ENCODE measurements around the gene RAB11FIP5.

RAB11FIP5 gene, protein sequence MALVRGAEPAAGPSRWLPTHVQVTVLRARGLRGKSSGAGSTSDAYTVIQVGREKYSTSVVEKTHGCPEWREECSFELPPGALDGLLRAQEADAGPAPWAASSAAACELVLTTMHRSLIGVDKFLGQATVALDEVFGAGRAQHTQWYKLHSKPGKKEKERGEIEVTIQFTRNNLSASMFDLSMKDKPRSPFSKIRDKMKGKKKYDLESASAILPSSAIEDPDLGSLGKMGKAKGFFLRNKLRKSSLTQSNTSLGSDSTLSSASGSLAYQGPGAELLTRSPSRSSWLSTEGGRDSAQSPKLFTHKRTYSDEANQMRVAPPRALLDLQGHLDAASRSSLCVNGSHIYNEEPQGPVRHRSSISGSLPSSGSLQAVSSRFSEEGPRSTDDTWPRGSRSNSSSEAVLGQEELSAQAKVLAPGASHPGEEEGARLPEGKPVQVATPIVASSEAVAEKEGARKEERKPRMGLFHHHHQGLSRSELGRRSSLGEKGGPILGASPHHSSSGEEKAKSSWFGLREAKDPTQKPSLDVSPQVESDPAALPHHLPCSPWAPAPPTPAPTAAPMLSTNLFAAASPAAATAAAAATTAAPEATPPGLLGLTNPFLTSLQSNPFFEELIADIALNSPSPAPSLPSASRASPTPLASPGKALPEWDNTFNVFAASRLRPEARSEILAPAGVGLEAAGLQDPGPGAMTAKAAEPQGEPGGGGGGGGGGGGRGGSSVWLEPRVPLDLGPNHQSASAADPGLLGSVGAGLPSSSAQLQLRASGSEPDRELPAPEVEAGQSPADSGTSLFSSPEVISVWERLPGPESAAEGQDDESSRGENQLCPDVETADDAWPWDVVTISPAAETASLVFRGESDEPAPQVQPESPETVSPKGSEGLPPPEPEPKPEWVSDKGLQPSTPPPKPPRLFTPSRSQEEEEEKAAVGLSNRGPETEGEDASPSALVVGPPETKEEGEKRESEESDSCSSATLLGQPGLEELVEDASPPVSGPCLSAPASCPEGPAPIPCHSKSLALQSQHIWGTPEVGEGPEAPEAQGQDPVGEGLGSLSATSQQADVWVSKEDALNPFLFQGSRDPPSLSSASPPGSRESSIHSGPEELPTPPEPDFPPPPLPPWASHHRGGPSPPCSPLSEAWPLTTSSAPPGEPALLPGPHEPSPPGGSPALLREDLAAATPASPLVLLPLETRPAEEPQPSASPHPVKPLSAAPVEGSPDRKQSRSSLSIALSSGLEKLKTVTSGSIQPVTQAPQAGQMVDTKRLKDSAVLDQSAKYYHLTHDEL (N-terminal part only)

DNA sequence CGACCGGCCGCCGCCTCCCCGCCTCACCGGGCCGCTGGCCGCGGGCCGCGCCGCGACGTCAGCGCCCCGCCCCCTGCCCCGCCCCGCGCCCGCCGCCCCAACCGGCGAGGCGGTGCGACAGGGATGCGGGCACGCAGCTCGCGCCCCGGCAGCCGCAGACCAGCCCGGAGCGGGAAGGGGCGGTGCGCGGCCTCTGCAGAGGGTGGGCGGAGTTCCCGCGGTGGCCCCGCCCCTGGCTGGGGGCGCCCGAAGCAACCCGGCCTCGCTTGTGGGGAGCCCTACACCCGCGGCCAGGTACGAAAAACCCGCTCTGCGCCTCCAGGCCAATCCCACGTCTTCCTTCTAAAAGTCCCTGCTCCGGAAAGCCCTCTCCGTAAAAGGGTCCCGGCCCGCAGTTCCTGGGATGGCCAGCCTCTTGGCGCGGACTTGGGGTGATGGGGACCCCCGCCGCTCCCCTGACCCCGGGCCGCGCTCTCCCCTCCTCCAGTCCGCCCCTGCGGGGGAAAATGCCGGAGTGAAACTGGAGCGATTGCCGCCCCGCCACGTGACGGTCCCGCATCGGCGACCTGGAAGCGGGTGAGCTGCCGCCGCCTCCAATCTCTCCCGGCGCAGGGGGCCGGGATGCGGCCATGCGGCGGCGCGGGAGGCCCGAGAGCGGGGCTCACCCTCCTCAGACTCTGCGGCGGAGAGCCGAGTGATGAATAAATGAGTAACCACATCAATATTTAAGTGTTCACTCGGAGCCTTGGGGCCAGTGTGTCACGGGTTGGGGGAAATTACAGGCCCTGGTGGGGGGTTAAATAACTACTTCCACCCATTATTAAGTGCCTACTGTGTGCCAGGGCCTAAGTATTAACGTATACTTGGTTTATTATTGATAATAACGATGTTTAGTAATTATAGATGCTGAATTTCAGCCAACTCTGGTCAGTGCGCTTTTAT, at the start of gene RAB11FIP5:
Gene RAB11FIP5 (minus strand): TSS at position 36 of the 942 bp plus-strand sequence. CDS start 171 bp downstream, outside the sequence.
- intact Hi-C loops (cut with micrococcal nuclease): no loop called here
- Mint-ChIP-seq H3K27ac (no peak within 1 kb of the TSS), H3K36me3 (ENCODE audit: low read depth) (no peaks in the 10 kb centered on the region), H3K9me3 (no peaks in the 10 kb centered on the region), H3K4me1 (ENCODE audit: low read depth) (peaks cover 18% of the 10 kb centered on the region), H3K4me3 (peak within 1 kb of the TSS; percentile 59), H3K27me3 (peaks cover 68% of the 10 kb centered on the region)

DNA sequence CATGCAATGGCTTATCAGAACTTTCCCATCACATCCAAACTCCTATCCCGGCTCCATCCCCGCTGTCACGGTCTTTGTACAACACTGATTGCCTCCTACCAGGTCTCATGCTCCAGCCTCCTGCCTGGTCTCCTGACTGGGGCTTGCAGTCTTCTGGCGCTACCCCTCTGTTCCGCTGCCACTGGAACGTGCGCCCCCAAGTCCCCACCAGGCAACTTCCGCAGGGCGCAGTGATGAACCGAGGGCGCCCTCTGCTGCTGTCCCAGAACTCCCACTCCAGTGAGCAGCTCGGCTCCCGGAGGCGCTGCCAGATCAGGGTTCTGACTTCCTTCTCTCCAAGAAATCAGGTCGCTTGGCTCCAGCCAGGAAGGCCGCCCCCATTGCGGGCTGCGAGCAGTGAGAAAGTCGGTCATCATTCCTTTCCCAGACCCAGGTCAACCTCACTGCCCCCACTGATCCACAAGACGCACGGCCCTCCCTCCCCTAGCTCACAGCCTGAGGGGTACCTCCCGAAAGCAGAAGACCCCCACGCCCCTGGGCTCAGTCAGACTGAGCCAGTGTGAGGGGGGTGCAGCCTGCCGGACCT, 43.9 kb upstream of the RAB11FIP5 start:
- intact Hi-C loops (cut with micrococcal nuclease): no loop called here
- peaks cover 6% of the 10 kb centered on the region for H3K4me1 Mint-ChIP-seq (ENCODE audit: low read depth)
- no peaks in the 10 kb centered on the region for H3K36me3 Mint-ChIP-seq (ENCODE audit: low read depth)
- peaks cover 7% of the 10 kb centered on the region for H3K9me3 Mint-ChIP-seq
- no peak overlapping the region for H3K4me3 Mint-ChIP-seq
- no peak overlapping the region for H3K27ac Mint-ChIP-seq
- peaks cover 46% of the 10 kb centered on the region for H3K27me3 Mint-ChIP-seq

DNA sequence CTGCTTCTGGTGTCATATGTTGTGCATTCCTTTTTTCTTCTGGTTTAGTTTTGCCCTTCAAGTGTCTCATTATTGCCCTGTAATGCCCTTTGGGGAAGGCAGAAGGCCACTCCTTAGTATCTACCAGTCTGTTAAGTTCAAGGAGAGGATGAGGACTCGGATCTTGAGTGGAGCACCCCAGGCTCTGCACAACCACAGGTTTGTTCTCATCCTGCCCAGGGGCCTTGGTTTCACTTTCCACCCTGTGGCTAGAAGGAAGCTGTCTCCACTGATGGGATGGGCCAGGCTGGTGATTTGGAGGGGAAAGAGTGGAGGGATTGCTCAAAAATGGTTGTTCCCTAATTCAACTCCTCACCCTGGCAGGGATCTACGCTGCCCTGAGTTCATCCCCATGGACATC, 30.2 kb upstream of the RAB11FIP5 start:
- Mint-ChIP-seq H3K27me3 (peaks cover 15% of the 10 kb centered on the region), H3K4me3 (no peak overlapping the region), H3K36me3 (ENCODE audit: low read depth) (no peaks in the 10 kb centered on the region), H3K9me3 (no peaks in the 10 kb centered on the region), H3K4me1 (ENCODE audit: low read depth) (peaks cover 5% of the 10 kb centered on the region), H3K27ac (no peak overlapping the region)
- intact Hi-C loops (cut with micrococcal nuclease): no loop called here

DNA sequence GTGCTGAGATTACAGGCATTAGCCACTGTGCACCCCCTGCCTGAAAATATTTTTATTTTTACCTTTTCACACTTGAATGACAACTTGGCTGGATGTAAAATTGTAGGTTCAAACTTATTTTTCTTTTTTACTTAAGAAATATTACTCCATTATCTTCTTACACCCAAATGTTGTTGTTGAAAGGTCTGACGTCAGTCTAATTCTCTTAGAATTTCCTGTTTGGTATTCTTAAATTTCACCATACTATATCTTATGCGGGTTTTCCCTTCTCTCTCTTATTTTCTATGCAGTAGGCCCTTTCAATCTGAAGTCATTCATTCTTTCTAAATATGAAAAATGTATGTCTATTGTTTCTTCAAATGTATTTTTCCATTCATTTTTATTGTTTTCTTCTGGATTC, 29.1 kb upstream of the RAB11FIP5 start:
- H3K27me3 Mint-ChIP-seq: peaks cover 16% of the 10 kb centered on the region
- intact Hi-C loops (cut with micrococcal nuclease): no loop called here
- no peaks in the 10 kb centered on the region for H3K9me3 Mint-ChIP-seq
- H3K4me3 Mint-ChIP-seq: no peak overlapping the region
- H3K36me3 Mint-ChIP-seq (ENCODE audit: low read depth): no peaks in the 10 kb centered on the region
- H3K4me1 Mint-ChIP-seq (ENCODE audit: low read depth): peaks cover 5% of the 10 kb centered on the region
- H3K27ac Mint-ChIP-seq: no peak overlapping the region

DNA sequence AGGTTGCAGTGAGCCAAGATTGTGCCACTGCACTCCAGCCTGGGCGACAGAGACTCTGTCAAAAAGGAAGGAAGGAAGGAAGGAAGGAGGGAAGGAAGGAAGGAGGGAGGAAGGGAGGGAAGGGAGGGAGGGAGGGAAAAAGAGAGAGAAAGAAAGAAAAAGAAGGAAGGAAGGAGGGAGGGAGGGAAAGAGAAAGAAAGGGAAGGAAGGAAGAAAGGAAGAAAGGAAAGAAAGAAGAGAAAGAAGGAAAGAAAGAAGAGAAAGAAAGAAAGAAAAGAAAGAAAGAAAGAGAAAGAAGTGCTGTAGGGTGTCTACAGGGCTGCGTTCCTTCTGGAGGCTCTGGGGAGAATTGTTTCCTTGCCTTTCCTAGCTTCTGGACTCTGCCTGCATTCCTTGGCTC, 22.5 kb upstream of the RAB11FIP5 start:
- no peak overlapping the region for H3K27ac Mint-ChIP-seq
- no peaks in the 10 kb centered on the region for H3K9me3 Mint-ChIP-seq
- H3K4me3 Mint-ChIP-seq: no peak overlapping the region
- H3K4me1 Mint-ChIP-seq (ENCODE audit: low read depth): peaks cover 12% of the 10 kb centered on the region
- intact Hi-C loops (cut with micrococcal nuclease): no loop called here
- H3K36me3 Mint-ChIP-seq (ENCODE audit: low read depth): no peaks in the 10 kb centered on the region
- peaks cover 19% of the 10 kb centered on the region for H3K27me3 Mint-ChIP-seq

DNA sequence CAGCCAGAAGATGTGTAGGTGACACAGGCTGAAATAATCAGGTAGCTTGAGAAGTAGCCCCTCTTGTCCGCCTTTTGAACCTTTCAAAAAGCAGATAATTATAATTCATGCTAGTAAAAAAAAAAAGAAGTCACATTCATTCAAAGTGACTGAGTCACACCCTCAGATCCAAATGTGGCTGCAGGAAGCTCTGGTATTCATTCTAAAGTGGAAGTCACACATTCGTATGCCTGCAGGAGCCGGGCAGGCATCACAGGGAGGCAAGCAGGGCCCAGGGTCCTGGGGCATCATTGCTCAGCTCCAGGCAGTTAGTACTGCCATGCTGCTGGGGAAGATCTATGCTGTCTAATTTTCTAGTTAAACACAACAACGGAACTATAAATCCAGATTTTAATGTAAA, 21.7 kb upstream of the RAB11FIP5 start:
- Mint-ChIP-seq H3K4me1 (ENCODE audit: low read depth) (peaks cover 12% of the 10 kb centered on the region), H3K36me3 (ENCODE audit: low read depth) (no peaks in the 10 kb centered on the region), H3K4me3 (no peak overlapping the region), H3K27me3 (peaks cover 20% of the 10 kb centered on the region), H3K27ac (no peak overlapping the region), H3K9me3 (no peaks in the 10 kb centered on the region)
- intact Hi-C loops (cut with micrococcal nuclease): no loop called here

DNA sequence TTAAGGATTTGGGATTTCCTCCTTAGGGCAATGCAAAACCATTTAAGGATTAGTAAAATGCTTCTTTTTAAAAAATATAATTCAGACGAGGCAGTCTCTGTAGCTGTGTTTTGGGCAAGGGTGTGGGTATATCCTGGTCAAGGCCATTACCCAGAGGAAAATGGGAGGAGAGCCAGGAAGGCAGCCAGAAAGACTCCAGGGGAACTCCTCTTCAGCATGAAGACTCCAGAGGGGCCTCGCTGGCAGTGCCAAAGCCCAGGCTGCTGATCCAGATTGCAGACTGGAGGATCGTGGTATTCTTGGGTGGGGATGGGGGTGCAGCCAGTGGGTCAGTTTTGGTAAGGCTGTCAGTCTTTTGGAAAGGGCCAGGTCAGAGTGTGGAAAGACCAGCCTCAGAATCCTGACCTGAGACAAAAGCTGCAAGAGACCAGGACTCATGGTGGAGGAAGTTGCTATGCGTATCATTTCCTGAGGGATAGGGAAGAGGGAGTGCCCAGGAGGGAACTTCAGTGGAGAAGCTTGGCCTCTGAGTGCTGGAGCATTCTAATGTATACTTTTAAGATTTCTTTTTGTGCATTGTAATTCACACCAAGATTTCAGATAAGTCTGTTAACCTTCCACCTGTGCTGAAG, 20.9 kb upstream of the RAB11FIP5 start:
- Mint-ChIP-seq H3K4me1 (ENCODE audit: low read depth) (peaks cover 12% of the 10 kb centered on the region), H3K27me3 (peaks cover 24% of the 10 kb centered on the region)
- intact Hi-C loops (cut with micrococcal nuclease): no loop called here

DNA sequence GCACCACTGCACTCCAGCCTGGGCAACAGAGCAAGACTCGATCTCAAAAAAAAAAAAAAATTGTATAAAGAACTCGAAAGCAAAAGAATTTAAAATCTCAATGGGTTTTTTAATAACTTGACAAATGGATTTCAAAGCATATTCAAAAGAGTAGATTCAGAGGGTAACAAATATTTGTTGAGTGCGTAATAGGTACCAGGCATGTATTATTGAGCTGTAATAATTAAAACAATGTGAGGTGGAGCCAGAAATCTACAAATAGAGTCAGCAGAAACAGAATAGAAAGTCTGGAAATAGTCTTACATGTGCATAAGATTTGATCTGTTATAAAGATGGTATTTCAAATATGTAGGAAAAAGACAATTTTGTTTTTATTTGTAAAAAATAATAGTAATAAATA, 19.1 kb upstream of the RAB11FIP5 start:
- Mint-ChIP-seq H3K36me3 (ENCODE audit: low read depth) (no peaks in the 10 kb centered on the region), H3K9me3 (no peaks in the 10 kb centered on the region), H3K4me1 (ENCODE audit: low read depth) (peaks cover 12% of the 10 kb centered on the region), H3K27me3 (peaks cover 18% of the 10 kb centered on the region), H3K4me3 (no peak overlapping the region), H3K27ac (no peak overlapping the region)
- intact Hi-C loops (cut with micrococcal nuclease): no loop called here

More for the DNA sequence above, 20.9 kb upstream of the RAB11FIP5 start:
- no peaks in the 10 kb centered on the region for H3K36me3 Mint-ChIP-seq (ENCODE audit: low read depth)
- no peak overlapping the region for H3K4me3 Mint-ChIP-seq
- H3K9me3 Mint-ChIP-seq: no peaks in the 10 kb centered on the region
- H3K27ac Mint-ChIP-seq: no peak overlapping the region

DNA sequence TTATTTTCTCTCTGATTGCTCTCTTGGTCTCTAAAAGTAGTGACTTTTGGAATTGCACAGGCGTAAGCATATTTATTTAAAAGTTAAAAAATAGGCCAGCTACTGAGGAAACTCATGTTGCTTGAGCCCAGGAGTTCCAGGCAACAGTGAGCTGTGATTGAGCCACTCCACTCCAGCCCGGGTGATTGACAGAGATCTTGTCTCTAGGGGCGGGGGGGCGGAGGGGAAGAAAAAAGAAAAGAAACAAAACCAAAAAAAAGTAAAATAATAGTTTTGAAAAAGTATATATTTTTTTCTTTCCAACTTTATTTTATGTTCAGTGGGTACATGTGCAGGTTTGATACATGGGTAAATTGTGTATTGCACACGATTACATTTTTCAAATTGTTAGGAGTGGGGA, 18.0 kb upstream of the RAB11FIP5 start:
- H3K27me3 Mint-ChIP-seq: peaks cover 16% of the 10 kb centered on the region
- no peak overlapping the region for H3K4me3 Mint-ChIP-seq
- no peaks in the 10 kb centered on the region for H3K36me3 Mint-ChIP-seq (ENCODE audit: low read depth)
- H3K9me3 Mint-ChIP-seq: no peaks in the 10 kb centered on the region
- H3K4me1 Mint-ChIP-seq (ENCODE audit: low read depth): peaks cover 16% of the 10 kb centered on the region
- H3K27ac Mint-ChIP-seq: no peak overlapping the region
- intact Hi-C loops (cut with micrococcal nuclease): no loop called here

DNA sequence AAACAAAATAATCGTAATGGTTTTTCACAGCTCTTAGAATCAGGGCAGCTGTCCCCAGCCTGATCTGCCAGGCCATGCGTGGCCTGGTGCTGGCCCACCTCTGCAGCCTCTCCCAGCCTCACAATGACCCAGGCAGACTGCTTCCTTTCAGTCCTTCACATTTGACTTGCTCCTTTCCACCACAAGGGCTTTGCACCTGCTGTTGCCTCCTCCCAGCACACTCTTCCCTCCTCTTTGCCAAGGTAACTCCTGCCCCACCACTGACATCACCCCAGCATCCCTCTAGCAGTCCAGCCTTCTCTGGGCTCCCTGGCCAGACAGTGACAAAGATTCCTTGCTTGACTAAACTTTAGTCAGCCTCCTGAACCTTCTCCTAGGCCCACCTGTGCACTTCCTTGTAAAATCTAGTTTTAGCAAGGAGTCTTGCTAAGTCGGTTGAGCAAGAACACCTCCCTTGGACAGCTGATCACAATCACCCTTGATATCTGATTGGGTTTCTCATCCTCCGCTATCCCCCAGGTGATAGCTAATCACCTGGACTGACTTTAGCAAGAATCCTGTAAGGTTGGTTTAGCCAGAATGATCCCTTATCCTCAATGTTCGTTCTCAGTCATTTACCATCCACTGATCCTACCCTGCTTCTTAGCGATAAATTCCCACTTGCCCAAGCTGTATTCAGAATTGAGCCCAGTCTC, 16.2 kb upstream of the RAB11FIP5 start:
- Mint-ChIP-seq H3K9me3 (no peaks in the 10 kb centered on the region), H3K27me3 (peaks cover 16% of the 10 kb centered on the region), H3K4me3 (no peak overlapping the region), H3K36me3 (ENCODE audit: low read depth) (no peaks in the 10 kb centered on the region), H3K27ac (no peak overlapping the region), H3K4me1 (ENCODE audit: low read depth) (peaks cover 10% of the 10 kb centered on the region)
- intact Hi-C loops (cut with micrococcal nuclease): no loop called here

DNA sequence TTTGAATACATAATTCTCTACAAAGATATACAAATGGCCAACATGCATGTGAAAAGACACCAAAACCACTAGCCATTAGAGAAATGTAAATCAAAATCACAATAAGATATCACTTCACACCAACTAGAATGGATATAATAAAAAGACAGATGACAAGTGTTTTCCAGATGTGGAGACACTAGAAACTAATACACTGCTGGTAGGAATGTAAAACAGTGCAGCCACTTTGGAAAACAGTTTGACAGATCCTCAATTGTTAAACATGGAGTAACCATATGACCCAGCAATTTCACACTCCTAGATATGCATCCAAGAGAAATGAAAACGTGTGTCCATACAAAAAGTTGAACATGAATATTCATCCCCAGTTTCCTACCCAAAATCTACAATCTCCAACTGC, 9.8 kb upstream of the RAB11FIP5 start:
- H3K4me1 Mint-ChIP-seq (ENCODE audit: low read depth): peaks cover 4% of the 10 kb centered on the region
- no peak overlapping the region for H3K27ac Mint-ChIP-seq
- H3K27me3 Mint-ChIP-seq: peaks cover 22% of the 10 kb centered on the region
- no peak overlapping the region for H3K4me3 Mint-ChIP-seq
- H3K36me3 Mint-ChIP-seq (ENCODE audit: low read depth): no peaks in the 10 kb centered on the region
- intact Hi-C loops (cut with micrococcal nuclease): no loop called here
- no peaks in the 10 kb centered on the region for H3K9me3 Mint-ChIP-seq
